SH-SY5Y (cell line): ENCODE measurements around the gene KIF5C.

Experiments
- GATA2 ChIP-seq: IDR thresholded peaks from 2 replicates; pipeline ENCODE4 v1.6.1; 2011; ENCODE audit warnings: mild to moderate bottlenecking, low read depth, low read length
- GATA3 ChIP-seq: IDR thresholded peaks from 2 replicates; pipeline ENCODE4 v1.6.1; 2011; ENCODE audit warnings: low read depth, mild to moderate bottlenecking, low read length, moderate library complexity

DNA sequence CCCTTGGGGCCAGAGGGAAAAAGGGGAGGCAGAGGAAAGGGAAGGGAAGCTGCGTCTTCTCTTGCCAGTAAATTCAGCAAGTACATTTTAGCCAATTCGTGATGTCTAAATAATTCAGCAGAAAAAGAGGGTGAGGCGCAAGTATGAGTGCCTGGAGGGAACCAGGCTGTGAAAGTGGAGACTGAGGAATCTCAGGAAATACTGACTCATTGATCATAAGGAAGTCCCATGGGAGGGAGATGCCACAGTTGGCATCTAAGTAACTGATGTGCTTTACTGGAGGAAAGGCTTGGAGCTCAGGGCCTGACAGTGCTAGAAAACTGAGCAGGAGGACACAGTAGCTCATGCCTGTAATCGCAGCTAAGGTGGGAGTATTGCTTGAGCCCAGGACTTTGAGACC lies 31.1 kb downstream of the KIF5C start:
- TF ChIP-seq GATA2 = no peak
- TF ChIP-seq GATA3 = no peak
